AG10803 (cell line): ENCODE results near the gene HOXC6.
A peak's percentile ranks its signal among the peaks of the same experiment; 100 is the strongest.

ENCODE experiments used
- DNase-seq: peaks from one replicate; pipeline ENCODE4 v3.0.0; 2010; ENCODE audit warnings: low read depth
- H3K4me3 ChIP-seq: 2 replicates; pipeline ENCODE4 v1.5.1; 2011; ENCODE audit warnings: mild to moderate bottlenecking, low read length, control low read depth
- TF ChIP-seq, protein P1 (sequence below): conservative IDR thresholded peaks from 2 replicates; pipeline ENCODE4 v1.5.1; 2011; ENCODE audit warnings: mild to moderate bottlenecking, low read length, control low read depth, inconsistent platforms

HOXC6 gene

DNA sequence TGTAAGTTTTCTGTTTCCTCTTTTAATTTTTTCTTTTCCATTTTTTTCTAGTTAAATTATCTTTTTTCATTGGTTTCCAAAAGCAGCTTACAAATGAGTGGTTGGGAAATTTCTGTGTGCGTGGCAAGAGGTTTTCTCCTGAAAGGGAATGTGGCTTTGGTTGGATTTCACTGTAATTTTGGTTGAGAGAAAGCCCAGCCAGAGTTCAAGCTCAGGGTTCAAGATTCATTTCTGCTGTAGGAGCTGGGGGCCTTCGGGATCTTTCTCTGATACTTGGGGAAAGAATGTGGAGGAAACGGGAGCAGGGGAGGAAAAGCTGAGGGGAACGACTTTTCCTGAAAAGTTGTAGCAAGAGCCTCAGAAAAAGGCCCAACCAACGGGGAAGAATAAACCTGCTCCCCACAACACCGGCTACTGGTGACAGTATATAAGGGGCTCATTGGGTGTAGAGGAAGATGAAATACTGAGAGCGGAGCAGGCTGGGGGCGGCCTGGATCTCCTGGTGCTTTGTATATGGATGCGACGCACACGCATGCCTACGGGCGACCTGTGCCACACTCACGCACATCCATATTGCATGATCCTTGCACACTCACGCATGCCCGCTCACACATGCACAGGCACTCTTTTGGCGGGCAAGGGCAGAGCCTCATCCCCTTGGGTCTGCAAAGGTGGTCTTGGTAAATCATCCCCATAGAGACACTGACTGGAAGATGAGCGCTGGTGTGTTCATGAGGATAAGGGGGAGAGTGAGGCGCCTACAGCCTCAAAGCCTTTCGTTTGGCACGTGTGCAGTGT lies 41.4 kb upstream of the HOXC6 start:
- TF ChIP-seq, protein P1, sequence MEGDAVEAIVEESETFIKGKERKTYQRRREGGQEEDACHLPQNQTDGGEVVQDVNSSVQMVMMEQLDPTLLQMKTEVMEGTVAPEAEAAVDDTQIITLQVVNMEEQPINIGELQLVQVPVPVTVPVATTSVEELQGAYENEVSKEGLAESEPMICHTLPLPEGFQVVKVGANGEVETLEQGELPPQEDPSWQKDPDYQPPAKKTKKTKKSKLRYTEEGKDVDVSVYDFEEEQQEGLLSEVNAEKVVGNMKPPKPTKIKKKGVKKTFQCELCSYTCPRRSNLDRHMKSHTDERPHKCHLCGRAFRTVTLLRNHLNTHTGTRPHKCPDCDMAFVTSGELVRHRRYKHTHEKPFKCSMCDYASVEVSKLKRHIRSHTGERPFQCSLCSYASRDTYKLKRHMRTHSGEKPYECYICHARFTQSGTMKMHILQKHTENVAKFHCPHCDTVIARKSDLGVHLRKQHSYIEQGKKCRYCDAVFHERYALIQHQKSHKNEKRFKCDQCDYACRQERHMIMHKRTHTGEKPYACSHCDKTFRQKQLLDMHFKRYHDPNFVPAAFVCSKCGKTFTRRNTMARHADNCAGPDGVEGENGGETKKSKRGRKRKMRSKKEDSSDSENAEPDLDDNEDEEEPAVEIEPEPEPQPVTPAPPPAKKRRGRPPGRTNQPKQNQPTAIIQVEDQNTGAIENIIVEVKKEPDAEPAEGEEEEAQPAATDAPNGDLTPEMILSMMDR = no peak
- DNase-seq = no peak
- peak overlapping the region; percentile 98 for H3K4me3 ChIP-seq

GRCh38 chr12:53987787-53988230 lies 40.4 kb upstream of the HOXC6 start:
- peak overlapping the region; percentile 98 for H3K4me3 ChIP-seq

GRCh38 chr12:53988541-53989226 lies 39.6 kb upstream of the HOXC6 start:
- TF ChIP-seq, protein P1 = no peak
- no peak for DNase-seq
- peak overlapping the region; percentile 98 for H3K4me3 ChIP-seq

More at GRCh38 chr12:53987787-53988230, 40.4 kb upstream of the HOXC6 start:
- no peak for DNase-seq
- TF ChIP-seq, protein P1 = no peak

DNA sequence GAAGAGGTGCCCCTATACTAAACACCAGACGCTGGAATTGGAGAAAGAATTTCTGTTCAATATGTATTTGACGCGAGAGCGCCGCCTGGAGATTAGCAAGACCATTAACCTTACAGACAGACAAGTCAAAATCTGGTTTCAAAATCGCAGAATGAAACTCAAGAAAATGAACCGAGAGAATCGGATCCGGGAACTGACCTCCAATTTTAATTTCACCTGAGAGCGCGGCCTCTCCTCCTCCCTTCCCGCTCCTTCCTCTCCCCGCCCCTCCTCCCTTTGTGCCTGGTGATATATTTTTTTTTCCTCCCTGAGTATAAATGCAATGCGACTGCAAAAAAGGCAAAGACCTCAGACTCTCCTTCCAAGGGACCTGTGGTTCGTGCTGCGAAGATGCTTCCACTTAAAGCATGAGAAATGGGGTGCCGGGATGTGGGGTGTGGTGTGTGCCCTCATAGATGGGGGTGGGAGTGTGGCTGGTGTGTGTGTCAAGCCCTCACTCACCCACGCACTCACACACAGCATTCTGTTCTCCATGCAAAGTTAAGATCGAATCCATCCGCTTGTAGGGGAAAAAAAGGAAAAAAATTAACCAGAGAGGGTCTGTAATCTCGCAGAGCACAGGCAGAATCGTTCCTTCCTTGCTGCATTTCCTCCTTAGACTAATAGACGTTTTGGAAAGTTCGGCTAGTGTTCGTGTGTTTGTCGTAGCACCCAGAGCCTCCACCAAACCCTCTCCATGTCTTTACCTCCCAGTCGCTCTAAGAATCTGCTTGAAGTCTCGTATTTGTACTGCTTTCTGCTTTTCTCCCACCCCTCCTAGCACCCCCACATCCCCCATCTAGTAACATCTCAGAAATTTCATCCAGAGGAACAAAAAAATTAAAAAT lies 38.8 kb upstream of the HOXC6 start:
- peak overlapping the region; percentile 98 for H3K4me3 ChIP-seq
- TF ChIP-seq, protein P1 = peak; percentile 76
- peak; percentile 88 for DNase-seq

- TF ChIP-seq, protein P1 = no peak
- no peak for DNase-seq
- peak overlapping the region; percentile 98 for H3K4me3 ChIP-seq
Observed at GRCh38 chr12:53990311-53991076, 37.7 kb upstream of the HOXC6 start.

GRCh38 chr12:53991077-53991460 lies 37.2 kb upstream of the HOXC6 start:
- peak overlapping the region; percentile 98 for H3K4me3 ChIP-seq
- TF ChIP-seq, protein P1 = no peak
- peak; percentile 92 for DNase-seq
